GM18867 (cell line): ENCODE data around the gene ALDH18A1.
A peak's percentile ranks its signal among the peaks of the same experiment; 100 is the strongest.
"Not testable (repeated sequence)": the region's sequence is repeated elsewhere in the genome, so short reads cannot be mapped to it uniquely, and the experiment has no call there.

Experiments
- ATAC-seq: cut with Tn5 transposase; IDR thresholded peaks from one replicate; pipeline ENCODE4 v1.9.1; 2021; ENCODE audit warnings: mild to moderate bottlenecking, moderate library complexity; ENCODE audit not compliant: unreplicated experiment

ALDH18A1 gene

DNA sequence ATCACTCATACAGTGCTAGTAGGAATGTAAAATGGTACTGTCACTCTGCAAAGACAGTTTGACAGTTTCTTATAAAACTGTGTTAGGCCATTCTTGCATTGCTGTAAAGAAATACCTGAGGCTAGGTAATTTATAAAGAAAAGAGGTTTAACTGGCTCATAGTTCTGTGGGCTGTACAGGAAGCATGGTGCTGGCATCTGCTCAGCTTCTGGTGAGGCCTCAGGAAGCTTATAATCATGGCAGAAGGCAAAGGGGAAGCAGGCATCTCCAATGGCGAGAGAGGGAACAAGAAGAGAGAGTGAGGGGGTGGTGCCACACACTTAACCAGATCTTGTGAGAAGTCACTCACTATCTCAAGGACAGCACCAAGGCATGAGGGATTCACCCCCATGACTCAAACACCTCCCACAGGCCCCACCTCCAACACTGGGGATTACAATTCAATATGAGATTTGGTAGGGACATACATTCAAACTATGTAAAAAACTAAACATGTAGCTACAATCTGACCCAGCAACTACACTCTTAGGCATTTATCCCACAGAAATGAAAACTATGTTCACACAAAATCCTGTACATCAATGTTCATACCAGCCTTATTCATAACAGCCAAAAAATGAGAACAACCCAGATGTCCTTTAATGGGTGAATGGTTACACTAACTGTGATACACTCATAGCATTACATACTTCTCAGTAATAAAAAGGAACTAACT, 5.0 kb downstream of the ALDH18A1 start:
- no peak for ATAC-seq

DNA sequence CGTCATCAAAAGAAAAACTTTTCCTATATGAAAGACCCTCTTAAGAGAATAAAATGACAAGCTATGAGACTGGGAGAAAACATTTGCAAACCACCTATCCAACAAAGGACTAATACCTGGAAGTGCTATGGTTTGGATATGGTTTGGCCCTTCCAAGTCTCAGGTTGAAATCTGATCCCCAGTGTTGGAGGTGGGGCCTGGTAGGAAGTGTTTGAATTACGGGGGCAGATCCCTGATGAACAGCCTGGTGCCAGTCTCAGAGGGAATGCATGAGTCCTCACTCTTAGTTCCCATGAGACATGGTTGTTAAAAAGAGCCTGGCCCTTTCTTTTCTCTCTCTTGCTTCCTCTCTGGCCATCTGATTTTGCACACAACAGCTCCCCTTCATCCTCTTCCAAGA, 6.3 kb downstream of the ALDH18A1 start:
- no peak for ATAC-seq

DNA sequence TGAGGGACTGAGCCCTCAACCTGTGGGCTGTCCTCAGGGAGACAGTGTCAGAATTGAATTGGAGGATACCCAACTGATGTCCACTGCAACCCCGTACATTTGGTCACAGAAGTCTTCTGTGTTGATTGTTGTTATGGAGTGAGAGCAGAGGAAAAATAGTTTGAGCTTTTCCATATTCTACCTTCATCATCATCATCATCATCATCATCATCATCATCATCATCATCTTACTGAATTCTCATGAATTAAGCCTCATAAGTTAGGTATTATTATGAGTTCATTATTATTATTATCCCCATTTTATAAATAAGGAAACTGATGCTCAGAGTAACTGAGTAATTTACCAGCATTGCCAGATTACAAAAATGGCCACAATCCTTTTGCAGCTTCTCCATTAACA, 8.4 kb downstream of the ALDH18A1 start:
- no peak for ATAC-seq

DNA sequence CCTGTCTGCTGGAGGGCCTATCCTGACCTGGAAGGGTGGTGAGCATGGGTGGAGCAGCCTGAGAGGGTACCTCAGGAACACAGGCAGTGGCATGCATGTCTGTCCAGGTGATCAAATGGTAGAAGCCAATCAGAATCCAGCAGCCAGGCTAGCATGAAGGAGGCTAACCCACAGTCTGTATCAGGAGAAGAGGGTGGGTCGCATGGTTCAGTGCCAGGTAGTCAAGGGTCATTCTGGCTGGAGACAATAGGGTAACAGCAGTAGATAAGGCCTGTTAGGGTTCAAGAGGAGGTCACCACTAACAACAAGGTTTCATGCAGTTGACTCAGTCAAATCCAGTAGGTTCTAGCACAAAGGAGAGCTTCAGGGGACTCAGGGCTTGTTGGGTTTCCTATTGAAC, 10.4 kb downstream of the ALDH18A1 start:
- ATAC-seq = no peak

DNA sequence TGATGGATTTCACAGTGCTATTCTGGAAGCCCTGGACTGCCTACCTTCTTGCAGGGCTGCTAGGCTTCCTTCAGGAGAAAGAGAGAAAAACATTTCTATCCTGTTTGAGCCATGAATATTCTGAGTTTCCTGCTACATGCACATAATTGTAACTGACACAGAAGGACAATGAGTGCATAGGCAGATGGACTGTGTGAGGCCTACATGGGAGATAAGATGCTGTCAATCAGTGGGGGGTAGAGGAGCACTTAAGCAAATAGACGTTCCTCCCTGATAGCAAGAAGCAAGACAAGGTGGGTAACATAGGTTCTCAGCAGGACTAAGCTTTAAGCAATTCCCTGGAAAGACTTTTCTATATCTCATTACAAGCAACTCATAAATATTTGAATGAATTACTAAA, 11.6 kb downstream of the ALDH18A1 start:
- ATAC-seq = no peak

DNA sequence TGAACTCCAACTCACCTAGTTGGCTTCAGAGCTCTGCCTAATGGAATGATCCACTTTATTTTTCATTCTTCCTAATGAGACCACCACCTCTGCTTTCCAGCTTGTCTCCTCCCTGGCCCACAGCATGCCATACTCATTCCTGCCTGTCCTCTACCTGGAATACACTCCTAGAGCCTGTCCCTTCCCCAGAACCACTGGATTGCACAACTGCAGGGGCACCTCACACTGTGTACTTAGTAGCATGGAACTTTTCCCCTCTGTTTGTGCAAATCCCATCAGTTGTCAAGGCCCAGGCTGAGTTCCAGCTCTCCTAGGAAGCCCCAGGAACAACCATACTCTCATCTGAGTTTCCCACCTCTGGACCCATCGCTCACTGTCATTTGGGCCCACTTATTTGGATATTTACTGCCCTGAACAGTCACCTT, 15.6 kb downstream of the ALDH18A1 start:
- ATAC-seq = no peak

DNA sequence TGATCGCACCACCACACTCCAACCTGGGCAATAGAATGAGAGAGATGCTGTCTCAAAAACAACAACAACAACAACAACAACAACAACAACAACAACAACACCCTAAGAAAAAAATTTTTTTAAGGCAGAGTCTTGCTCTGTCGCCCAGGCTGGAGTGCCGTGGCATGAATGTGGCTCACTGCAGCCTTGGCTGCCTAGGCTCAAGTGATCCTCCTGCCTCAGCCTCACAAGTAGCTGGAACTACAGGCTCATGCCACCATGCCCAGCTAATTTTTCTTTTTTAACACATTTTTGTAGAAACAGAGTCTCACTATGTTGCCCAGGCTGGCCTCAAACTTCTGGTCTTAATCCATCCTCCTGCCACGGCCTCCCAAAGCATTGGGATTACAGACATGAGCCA, 18.6 kb downstream of the ALDH18A1 start:
- no peak for ATAC-seq

DNA sequence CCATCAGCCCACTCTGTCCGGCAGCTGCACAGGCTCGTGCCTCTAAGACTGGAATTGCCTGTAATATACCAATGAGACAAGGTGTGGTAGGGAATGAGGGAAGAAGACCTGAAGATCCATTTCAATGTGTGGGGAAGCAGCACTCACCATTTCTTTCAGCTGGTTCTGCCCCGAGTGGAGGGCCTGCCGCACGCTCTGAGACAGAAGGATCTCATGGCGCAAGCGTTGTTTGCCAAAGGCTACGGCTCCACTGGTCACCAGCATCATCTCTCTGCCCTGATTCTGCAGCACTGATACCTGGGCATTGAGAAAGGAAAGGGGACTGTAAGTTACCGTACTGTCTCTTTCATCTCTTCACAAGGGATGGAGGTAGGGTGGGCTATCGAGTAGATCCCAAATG, 19.4 kb downstream of the ALDH18A1 start:
- no peak for ATAC-seq

DNA sequence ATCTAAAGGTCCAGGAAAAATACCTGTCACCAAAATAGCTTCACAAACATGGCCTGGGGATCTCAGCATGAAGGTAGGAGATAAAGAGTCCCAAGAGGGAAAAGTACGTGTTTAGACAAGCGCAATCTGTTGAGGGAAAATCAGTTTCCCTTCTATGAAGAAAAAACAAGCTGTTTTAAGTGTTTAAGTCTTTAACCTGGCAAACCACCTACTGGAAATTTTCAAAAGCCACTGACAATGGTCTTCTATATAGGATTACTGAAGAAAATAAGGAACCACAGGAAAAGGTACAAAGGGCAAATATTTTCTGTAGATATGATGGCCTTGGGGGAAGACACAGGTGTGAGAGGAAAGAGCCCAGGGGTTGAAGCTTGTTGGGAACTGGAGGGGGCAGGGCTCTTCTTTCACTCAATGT, 21.2 kb downstream of the ALDH18A1 start:
- no peak for ATAC-seq

DNA sequence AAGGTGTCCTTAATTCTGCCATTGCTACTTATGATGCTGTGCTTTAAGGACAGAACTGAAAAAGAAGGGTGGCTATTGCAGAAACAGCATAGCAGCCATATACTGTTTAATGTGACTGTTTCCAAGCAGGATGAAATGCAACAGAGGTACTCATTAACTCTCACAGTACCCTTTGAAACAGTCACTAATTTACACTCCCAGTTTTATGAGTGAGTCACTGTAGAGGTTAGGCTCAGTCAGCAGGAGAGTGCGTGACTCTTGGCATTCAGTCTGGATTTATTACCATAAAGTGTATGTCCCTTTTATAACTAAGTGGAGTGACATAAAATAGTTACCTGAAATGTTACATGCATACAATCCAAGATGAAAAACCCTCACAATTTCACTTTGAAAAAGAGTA, 27.7 kb downstream of the ALDH18A1 start:
- ATAC-seq = no peak

DNA sequence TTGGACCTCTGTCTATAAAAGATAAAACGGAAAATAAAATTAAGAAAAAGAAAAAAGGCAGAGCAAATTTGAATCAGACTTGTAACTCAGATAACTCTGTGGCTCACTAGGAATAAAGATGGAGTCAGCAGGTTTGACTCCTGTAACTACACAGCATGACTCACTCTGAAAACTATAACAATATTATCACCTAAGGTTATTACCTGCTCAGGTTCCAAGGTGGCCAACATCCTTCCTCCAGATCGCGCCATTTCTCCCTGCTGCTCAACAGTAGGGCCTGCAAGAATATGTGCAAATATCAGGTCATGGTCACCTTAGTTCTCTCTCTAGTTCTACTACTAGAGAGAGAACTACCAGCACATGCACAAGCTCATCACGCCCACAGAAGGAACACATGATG, 30.0 kb downstream of the ALDH18A1 start:
- ATAC-seq = no peak

DNA sequence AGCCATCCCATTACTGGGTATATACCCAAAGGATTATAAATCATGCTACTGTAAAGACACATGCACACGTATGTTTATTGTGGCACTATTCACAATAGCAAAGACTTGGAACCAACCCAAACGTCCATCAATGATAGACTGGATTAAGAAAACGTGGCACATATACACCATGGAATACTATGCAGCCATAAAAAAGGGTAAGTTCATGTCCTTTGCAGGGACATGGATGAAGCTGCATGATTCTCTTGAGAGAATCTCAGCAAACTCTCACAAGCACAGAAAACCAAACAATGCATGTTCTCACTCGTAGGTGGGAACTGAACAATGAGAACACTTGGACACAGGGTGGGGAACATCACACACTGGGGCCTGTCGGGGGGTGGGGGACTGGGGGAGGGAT, 36.1 kb downstream of the ALDH18A1 start:
- not testable (repeated sequence) for ATAC-seq

DNA sequence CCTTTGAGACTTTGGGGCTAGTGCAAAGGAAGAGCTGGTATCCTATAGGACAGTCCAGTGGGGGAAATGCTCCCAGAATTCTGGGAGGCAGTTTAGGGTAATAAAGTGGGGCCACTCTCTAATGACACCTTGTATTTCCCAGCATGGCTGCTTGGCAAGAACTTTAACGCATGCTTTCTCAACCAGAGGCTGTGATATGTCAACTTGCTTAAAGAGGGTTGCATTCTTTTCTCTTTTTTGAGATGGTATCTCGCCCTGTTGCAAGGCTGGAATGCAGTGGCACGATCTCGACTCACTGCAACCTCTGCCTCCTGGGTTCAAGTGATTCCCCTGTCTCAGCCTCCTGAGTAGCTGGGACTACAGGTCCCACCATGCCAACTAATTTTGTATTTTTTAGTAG, 38.4 kb downstream of the ALDH18A1 start:
- ATAC-seq = no peak

DNA sequence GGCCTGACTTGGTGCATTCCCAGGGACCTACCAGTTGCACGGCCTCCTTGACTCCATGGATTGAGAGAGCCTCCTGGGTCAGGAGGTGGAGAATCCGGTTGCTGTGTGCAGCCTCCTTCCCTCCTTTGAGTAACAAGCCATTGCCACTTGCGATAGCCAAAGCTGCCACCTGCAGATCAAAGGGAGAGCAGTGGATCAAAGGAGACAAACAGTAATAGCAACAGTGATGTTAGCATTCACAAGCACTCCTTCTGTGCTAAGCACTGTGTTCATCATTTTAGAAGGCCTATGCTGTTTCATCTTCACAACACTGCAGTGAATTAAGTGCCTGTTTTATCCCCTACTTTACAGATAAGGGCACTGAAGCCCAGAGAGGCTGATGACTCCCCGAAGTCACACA, 40.1 kb downstream of the ALDH18A1 start:
- ATAC-seq = no peak

DNA sequence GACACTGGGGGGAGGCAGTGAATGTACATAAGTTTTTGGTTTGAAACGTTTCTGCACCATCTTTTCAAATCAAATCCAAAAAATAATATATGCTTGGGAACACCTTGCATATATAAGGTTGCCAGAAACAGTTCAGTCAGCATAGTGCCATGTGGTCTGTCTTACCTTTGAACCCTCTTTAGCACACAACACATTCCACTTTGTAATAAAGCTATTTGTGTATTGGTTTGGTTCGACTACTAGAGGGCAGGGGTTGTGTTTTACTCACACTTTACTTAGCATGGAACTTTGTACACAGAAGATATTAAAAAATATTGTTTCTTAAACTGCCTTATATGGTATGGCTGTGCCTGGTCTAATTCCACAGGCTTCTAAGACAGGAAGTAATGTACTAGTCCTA, 43.2 kb downstream of the ALDH18A1 start:
- ATAC-seq = no peak

DNA sequence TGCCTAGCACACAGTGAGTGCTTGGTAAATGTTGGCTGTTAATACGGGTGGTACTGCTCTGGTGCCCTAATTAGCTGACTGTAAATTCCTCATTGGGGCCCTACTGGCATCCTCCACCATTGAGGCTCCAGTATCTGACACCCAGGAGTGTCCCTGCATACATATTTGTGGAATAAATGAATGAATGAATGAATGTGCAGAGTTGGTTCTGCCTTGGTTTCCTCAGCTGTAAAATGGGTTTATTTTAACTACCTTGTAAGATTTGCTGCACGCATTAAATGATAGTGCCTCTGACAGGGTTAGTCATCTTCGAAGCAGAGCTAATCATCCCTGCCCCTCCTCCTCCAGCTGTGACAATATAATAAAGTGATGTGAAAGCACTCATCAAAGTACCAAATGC, 45.8 kb downstream of the ALDH18A1 start:
- no peak for ATAC-seq

DNA sequence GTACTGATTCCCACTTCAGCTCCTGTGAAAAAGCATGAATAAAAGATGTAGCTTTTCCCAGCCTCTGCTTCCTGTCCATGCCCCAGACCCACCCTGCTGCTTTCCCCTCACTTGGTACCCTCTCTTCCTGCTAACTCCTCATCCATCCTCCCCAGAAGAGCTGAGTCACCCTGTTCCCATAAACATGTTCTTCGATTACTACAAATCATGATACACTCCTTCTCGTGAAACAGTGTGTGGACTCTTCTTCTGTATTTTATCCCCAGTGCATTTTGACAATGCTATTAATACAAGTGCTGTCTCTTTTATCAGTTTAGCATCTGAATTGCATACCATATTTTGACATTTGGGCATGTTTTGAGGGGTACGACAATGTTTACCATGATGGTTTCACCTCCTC, 49.6 kb downstream of the ALDH18A1 start:
- ATAC-seq = no peak

DNA sequence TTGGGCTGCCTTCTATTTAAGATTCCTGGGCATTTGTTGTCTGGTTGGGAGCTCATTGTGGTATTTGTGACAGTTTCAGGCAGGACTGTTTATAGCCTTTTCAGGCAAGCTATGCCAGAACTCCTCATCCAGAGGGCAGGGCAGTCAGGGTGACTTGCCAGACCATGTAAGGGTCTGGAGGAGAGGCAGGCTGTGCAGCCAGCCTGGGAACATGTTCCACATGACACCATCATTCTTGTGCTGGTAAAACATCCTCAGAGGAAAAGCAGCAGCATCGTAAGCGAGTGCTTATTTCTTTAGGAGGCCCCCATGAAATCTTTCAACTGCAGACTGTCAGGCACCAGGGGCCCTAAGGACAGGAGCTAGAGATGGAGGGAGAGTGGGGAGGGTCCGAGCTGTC, 51.3 kb downstream of the ALDH18A1 start:
- no peak for ATAC-seq

DNA sequence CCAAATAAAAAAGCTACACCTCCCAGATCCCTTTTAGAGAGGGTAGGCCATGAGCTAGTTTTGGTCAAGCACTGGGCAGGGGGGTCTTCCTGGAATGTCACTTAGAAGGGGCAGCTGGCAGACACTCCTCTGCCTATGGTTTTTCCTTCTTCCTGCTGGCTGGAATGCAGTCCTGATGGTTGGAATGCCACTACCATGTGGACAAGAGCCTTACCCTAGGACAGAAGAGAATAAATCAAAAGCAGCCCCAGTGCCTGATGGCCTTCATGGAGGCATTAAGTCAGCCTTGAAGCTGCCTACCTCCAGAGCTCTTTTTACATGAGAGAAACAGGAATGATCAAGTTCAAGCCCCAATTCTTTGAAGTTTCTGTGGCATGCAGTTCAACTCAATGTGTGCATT, 51.9 kb downstream of the ALDH18A1 start:
- no peak for ATAC-seq

DNA sequence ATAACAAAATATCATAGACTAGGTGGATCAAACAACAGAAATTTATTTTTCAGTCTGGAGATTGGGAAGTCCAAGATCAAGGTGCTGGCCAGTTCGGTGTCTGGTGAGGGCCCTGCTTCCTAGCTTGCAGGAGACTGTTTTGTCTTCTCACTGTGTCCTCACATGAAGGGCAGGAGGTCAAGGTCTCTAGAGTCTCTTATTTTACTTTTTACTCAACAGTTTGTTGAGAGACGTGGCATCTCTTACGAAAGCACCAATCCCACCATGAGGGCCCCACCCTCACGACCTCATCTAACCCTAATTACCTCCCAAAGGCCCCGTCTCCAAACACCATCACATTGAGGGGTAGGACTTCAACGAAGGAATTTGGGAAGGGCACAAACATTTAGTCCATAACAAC, 54.1 kb downstream of the ALDH18A1 start:
- ATAC-seq = no peak

DNA sequence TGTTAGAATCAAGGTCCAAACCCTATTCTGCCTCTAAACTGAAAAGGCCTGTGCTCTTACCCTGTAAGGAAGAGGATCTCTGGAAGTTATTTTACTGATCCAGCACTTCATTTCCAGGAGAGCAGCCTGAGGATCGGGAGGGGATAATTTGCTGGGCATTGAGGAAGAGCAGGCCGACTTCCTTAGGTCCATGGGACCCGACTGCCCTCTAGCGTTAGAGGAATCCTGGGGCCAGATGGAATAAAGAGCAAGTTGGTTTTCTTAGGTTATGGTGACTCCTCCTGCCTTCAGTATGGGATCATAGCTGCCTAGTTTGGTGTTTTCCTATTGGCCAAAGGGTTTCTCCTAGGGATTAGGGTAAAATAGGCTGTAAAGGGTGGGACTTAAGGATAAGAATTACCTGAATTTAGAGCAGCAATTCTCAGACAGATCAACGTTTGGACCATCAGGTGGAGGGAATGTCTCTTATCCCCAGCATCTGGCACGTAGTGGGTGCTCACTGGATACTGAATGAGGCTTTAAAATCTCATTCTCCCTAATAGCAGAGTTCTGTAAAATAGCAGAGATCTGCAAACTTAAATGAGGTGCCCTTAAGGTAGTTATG, 55.3 kb downstream of the ALDH18A1 start:
- ATAC-seq = peak; percentile 60

DNA sequence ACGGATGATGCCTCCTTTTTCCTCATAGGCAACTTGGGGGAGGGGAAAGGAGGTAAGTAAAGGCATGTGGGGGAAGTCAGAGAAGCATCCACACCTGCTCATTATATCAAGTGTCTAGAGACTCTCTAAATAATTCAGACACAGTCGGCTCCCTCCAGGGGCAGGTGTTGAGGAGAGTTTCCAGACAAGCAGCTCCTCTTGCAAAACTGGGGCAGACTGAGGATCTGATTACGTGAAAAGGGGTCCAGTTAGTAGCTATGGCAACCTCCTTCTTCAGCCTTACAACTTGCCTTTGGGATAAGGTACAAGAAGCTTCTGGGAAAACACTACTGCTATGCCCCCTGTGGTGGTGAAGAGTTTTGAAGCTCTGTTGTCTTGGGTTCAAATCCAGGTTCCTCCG, 56.4 kb downstream of the ALDH18A1 start:
- no peak for ATAC-seq

DNA sequence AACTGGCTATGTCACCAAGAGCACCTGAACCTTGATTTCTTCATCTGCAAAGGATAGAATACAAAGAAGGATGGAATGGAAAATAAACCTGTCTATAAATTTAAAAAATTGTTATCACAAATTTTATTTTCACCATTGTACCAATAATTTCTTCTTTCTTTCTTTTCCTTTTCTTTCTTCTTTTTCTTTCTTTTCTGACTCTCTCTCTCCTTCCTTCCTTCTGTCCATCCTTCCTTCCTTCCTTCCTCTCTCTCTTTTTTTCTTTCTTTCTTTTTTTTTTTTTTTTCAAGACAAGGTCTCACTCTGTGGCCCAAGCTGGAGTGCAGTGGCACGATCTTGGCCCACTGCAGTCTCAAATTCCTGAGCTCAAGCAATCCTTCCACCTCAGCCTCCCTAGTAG, 58.7 kb downstream of the ALDH18A1 start:
- ATAC-seq = no peak
